Measurements from ENCODE around the gene TSPAN4.

- TF ChIP-seq CTCF (IDR thresholded peaks at IDR 0.05 in 8 of 11, conservative IDR thresholded peaks at IDR 0.05 in 3 of 11): peak in 1 of 11 experiments; percentile 10
- no peak for TF ChIP-seq POLR2A (IDR thresholded peaks at IDR 0.05)
Measured at GRCh38 chr11:898540-899190, 56.0 kb downstream of the TSPAN4 start.

Data from spleen (tissue), 7 donors.